HCT116 (cell line): ENCODE results near the gene CAMK1D.

Experiments
- CEBPB ChIP-seq: IDR thresholded peaks from 2 replicates; pipeline ENCODE4 v1.6.1; 2012; ENCODE audit warnings: low read depth
- CTCF ChIP-seq, 3 experiments: fragments of 200-600 bp in 1 of 3; sonication (generic) in 1 of 3; IDR thresholded peaks in 2 of 3; conservative IDR thresholded peaks in 1 of 3; 2 replicates each; pipeline ENCODE4 v1.5.1; 2012 to 2017; ENCODE audit warnings: low read depth in 2 of 3, low read length in 2 of 3, antibody characterized with exemption in 1 of 3, borderline replicate concordance in 1 of 3, control low read depth in 1 of 3, mild to moderate bottlenecking in 1 of 3, mixed read lengths in 1 of 3, mixed run types in 1 of 3, moderate library complexity in 1 of 3; ENCODE audit not compliant: insufficient read depth in 1 of 3
- EZH2 ChIP-seq: fragments of 200-600 bp; sonication (generic); IDR thresholded peaks from 2 replicates; pipeline ENCODE4 v1.6.1; 2017; ENCODE audit warnings: antibody characterized with exemption, mixed run types
- EZH2phosphoT487 ChIP-seq: fragments of 200-600 bp; IDR thresholded peaks from 2 replicates; pipeline ENCODE4 v1.6.1; 2018; ENCODE audit warnings: antibody characterized with exemption, borderline replicate concordance
- JUND ChIP-seq: IDR thresholded peaks from 2 replicates; pipeline ENCODE4 v1.6.1; 2012
- POLR2A ChIP-seq: IDR thresholded peaks from 2 replicates; pipeline ENCODE4 v1.7.0; 2011; ENCODE audit warnings: borderline replicate concordance; ENCODE audit not compliant: insufficient read depth, insufficient read length; ENCODE audit errors: extremely low read depth
- POLR2AphosphoS5 ChIP-seq: IDR thresholded peaks from 2 replicates; pipeline ENCODE4 v1.6.1; 2011; ENCODE audit warnings: mild to moderate bottlenecking, low read depth, low read length, moderate library complexity
- RAD21 ChIP-seq: IDR thresholded peaks from 2 replicates; pipeline ENCODE4 v1.6.1; 2012; ENCODE audit warnings: low read depth, mild to moderate bottlenecking
- REST ChIP-seq: IDR thresholded peaks from 2 replicates; pipeline ENCODE4 v1.6.1; 2012; ENCODE audit warnings: low read depth
- SIN3A ChIP-seq: IDR thresholded peaks from 2 replicates; pipeline ENCODE4 v1.6.1; 2012; ENCODE audit warnings: low read depth
- SP1 ChIP-seq: IDR thresholded peaks from 2 replicates; pipeline ENCODE4 v1.6.1; 2012; ENCODE audit warnings: low read depth
- YY1 ChIP-seq: IDR thresholded peaks from 2 replicates; pipeline ENCODE4 v1.6.1; 2011; ENCODE audit warnings: low read length, low read depth, moderate library complexity, mild to moderate bottlenecking; ENCODE audit not compliant: insufficient replicate concordance; ENCODE audit errors: extremely low read depth
- ZNF274 ChIP-seq: fragments of 200-500 bp; sonication (Bioruptor generic); IDR thresholded peaks from 2 replicates; pipeline ENCODE4 v1.6.1; 2014; ENCODE audit warnings: mild to moderate bottlenecking, low read depth, low read length, inconsistent platforms

- no peak for TF ChIP-seq CTCF (IDR thresholded peaks at IDR 0.05 in 2 of 3, conservative IDR thresholded peaks at IDR 0.05 in 1 of 3; ENCODE audit: borderline replicate concordance in 1 of 3, insufficient read depth in 1 of 3, low read depth in 2 of 3, low read length in 2 of 3)
- no peak for TF ChIP-seq POLR2A
- TF ChIP-seq EZH2phosphoT487: no peak
- TF ChIP-seq JUND: no peak
- TF ChIP-seq EZH2: no peak
- no peak for TF ChIP-seq SIN3A
- TF ChIP-seq ZNF274: no peak
- no peak for TF ChIP-seq CEBPB
- TF ChIP-seq SP1: no peak
- no peak for TF ChIP-seq RAD21
- TF ChIP-seq POLR2AphosphoS5: no peak
- no peak for TF ChIP-seq YY1
- no peak for TF ChIP-seq REST
Measured at GRCh38 chr10:12772797-12773587, 423.6 kb downstream of the CAMK1D start.
